Measurements from ENCODE around the gene MMP17.
"Not testable (repeated sequence)": the region's sequence is repeated elsewhere in the genome, so short reads cannot be mapped to it uniquely, and the experiment has no call there.

The MMP17 gene

GRCh38 chr12:131806674-131807073 lies 21.5 kb upstream of the MMP17 start:
- no peak overlapping the region for H3K27ac ChIP-seq
- TF ChIP-seq CTCF (conservative IDR thresholded peaks at IDR 0.05; ENCODE audit: low read depth): no peak
- CTCF ChIA-PET: interaction anchor here (1.2 kb wide), 1 partner anchor 24 kb away, joined by 4 read pairs; no protein-coding TSS in a partner anchor
- POLR2A ChIA-PET (ENCODE audit: low non-redundant PET): no interaction called here
- DNase-seq (ENCODE audit: low spot score): no peak

GRCh38 chr12:131808744-131809371 lies 19.3 kb upstream of the MMP17 start:
- no peak for DNase-seq (ENCODE audit: low spot score)
- H3K27ac ChIP-seq: no peak overlapping the region
- CTCF ChIA-PET: interaction anchor here (0.7 kb wide), 1 partner anchor 1342 kb away, joined by 5 read pairs; no protein-coding TSS in a partner anchor
- POLR2A ChIA-PET (ENCODE audit: low non-redundant PET): no interaction called here
- TF ChIP-seq CTCF (conservative IDR thresholded peaks at IDR 0.05; ENCODE audit: low read depth): no peak

- POLR2A ChIA-PET (ENCODE audit: low non-redundant PET); H3K27ac ChIP-seq; DNase-seq (ENCODE audit: low spot score); CTCF ChIA-PET: not testable (repeated sequence)
These were observed 18.5 kb upstream of the MMP17 start for GRCh38 chr12:131809476-131810254.

- CTCF ChIA-PET: no interaction called here
- POLR2A ChIA-PET (ENCODE audit: low non-redundant PET): no interaction called here
- DNase-seq (ENCODE audit: low spot score): no peak
- H3K27ac ChIP-seq: no peak overlapping the region
- TF ChIP-seq CTCF (conservative IDR thresholded peaks at IDR 0.05; ENCODE audit: low read depth): no peak
These were observed 17.5 kb upstream of the MMP17 start for GRCh38 chr12:131810726-131811125.

GRCh38 chr12:131815131-131815530 lies 13.1 kb upstream of the MMP17 start:
- POLR2A ChIA-PET (ENCODE audit: low non-redundant PET): no interaction called here
- no peak for DNase-seq (ENCODE audit: low spot score)
- no peak for TF ChIP-seq CTCF (conservative IDR thresholded peaks at IDR 0.05; ENCODE audit: low read depth)
- H3K27ac ChIP-seq: no peak overlapping the region
- CTCF ChIA-PET: interaction anchor here (0.6 kb wide), 1 partner anchor 661 kb away, joined by 4 read pairs; no protein-coding TSS in a partner anchor

- TF ChIP-seq CTCF (conservative IDR thresholded peaks at IDR 0.05; ENCODE audit: low read depth): no peak
- ChIA-PET POLR2A (ENCODE audit: low non-redundant PET) (interaction anchor here (0.6 kb wide), 1 partner anchor 710 kb away, joined by 4 read pairs; no protein-coding TSS in a partner anchor), CTCF (no interaction called here)
- DNase-seq (ENCODE audit: low spot score): no peak
- no peak overlapping the region for H3K27ac ChIP-seq
These were observed 11.7 kb upstream of the MMP17 start for GRCh38 chr12:131816495-131816894.

GRCh38 chr12:131817241-131817640 lies 11.0 kb upstream of the MMP17 start:
- DNase-seq (ENCODE audit: low spot score): no peak
- ChIA-PET CTCF (interaction anchor here (0.7 kb wide), 1 partner anchor 29 kb away, joined by 3 read pairs; no protein-coding TSS in a partner anchor), POLR2A (ENCODE audit: low non-redundant PET) (no interaction called here)
- no peak for TF ChIP-seq CTCF (conservative IDR thresholded peaks at IDR 0.05; ENCODE audit: low read depth)
- H3K27ac ChIP-seq: no peak overlapping the region

All from RWPE1 (cell line).